Renal pelvis (tissue), 12 donors: ENCODE results near the gene NFU1. TPM values are rescaled to one million over a fixed set of nuclear protein-coding genes. Genes with fewer than 3 reads are reported as not detected.
A peak's percentile ranks its signal among the peaks of the same experiment; 100 is the strongest.

Source experiments
- DNase-seq: peaks from one replicate; pipeline ENCODE4 v3.0.0-alpha.2; 2013
- long read RNA-seq, 16 experiments: transcript quantifications; one replicate each; lab custom pipeline, GENCODE V29; 2026
- polyA plus RNA-seq, 3 donors: library from polyadenylated mRNA; unstranded; fragments of 120-200 nt; gene quantifications; one replicate each; pipeline ENCODE4 v1.2.1, GENCODE V29; 2013; ENCODE audit not compliant: insufficient read length in 3 of 3

NFU1 gene
- 10 to 100 TPM; 54.7 to 60.5 (median 58.8) TPM for polyA plus RNA-seq
- long read RNA-seq, donor 1, transcript NFU1-203 (8 exons, 1,467 nt) = major isoform, 31 of 32 reads
- long read RNA-seq, donor 1, partial matches to known transcripts = 0 of 32 reads
- long read RNA-seq, donor 1, other reads (novel, unspliced or antisense) = 0 of 32 reads
- long read RNA-seq, donor 2, transcript NFU1-203 (8 exons, 1,467 nt) = major isoform, 50 of 55 reads
- long read RNA-seq, donor 2, partial matches to known transcripts = 0 of 55 reads
- long read RNA-seq, donor 2, other reads (novel, unspliced or antisense) = 5 of 55 reads
- long read RNA-seq, donor 3, transcript NFU1-203 (8 exons, 1,467 nt) = major isoform, 30 of 30 reads
- long read RNA-seq, donor 3, partial matches to known transcripts = 0 of 30 reads
- long read RNA-seq, donor 3, other reads (novel, unspliced or antisense) = 0 of 30 reads
- long read RNA-seq, donor 4, transcript NFU1-203 (8 exons, 1,467 nt) = major isoform, 60 of 77 reads
- long read RNA-seq, donor 4, partial matches to known transcripts = 7 of 77 reads
- long read RNA-seq, donor 4, other reads (novel, unspliced or antisense) = 9 of 77 reads
- long read RNA-seq, donor 5, transcript NFU1-203 (8 exons, 1,467 nt) = major isoform, 20 of 20 reads
- long read RNA-seq, donor 5, partial matches to known transcripts = 0 of 20 reads
- long read RNA-seq, donor 5, other reads (novel, unspliced or antisense) = 0 of 20 reads
- long read RNA-seq, donor 6, transcript NFU1-203 (8 exons, 1,467 nt) = major isoform, 20 of 20 reads
- long read RNA-seq, donor 6, partial matches to known transcripts = 0 of 20 reads
- long read RNA-seq, donor 6, other reads (novel, unspliced or antisense) = 0 of 20 reads
- long read RNA-seq, donor 7, transcript NFU1-203 (8 exons, 1,467 nt) = major isoform, 24 of 38 reads
- long read RNA-seq, donor 7, partial matches to known transcripts = 6 of 38 reads
- long read RNA-seq, donor 7, other reads (novel, unspliced or antisense) = 7 of 38 reads
- long read RNA-seq, donor 8, transcript NFU1-203 (8 exons, 1,467 nt) = major isoform, 11 of 12 reads
- long read RNA-seq, donor 8, partial matches to known transcripts = 0 of 12 reads
- long read RNA-seq, donor 8, other reads (novel, unspliced or antisense) = 0 of 12 reads
- long read RNA-seq, donor 9, transcript NFU1-203 (8 exons, 1,467 nt) = major isoform, 63 of 73 reads
- long read RNA-seq, donor 9, partial matches to known transcripts = 5 of 73 reads
- long read RNA-seq, donor 9, other reads (novel, unspliced or antisense) = 0 of 73 reads
- long read RNA-seq, donor 10, transcript NFU1-203 (8 exons, 1,467 nt) = major isoform, 34 of 34 reads
- long read RNA-seq, donor 10, partial matches to known transcripts = 0 of 34 reads
- long read RNA-seq, donor 10, other reads (novel, unspliced or antisense) = 0 of 34 reads
- long read RNA-seq, donor 11, transcript NFU1-203 (8 exons, 1,467 nt) = major isoform, 17 of 17 reads
- long read RNA-seq, donor 11, partial matches to known transcripts = 0 of 17 reads
- long read RNA-seq, donor 11, other reads (novel, unspliced or antisense) = 0 of 17 reads
- long read RNA-seq, donor 12, transcript NFU1-203 (8 exons, 1,467 nt) = major isoform, 53 of 59 reads
- long read RNA-seq, donor 12, partial matches to known transcripts = 0 of 59 reads
- long read RNA-seq, donor 12, other reads (novel, unspliced or antisense) = 5 of 59 reads
- long read RNA-seq, donor 13, transcript NFU1-203 (8 exons, 1,467 nt) = major isoform, 22 of 22 reads
- long read RNA-seq, donor 13, partial matches to known transcripts = 0 of 22 reads
- long read RNA-seq, donor 13, other reads (novel, unspliced or antisense) = 0 of 22 reads
- long read RNA-seq, donor 14 = 0 reads
- long read RNA-seq, donor 15, transcript NFU1-203 (8 exons, 1,467 nt) = major isoform, 39 of 46 reads
- long read RNA-seq, donor 15, partial matches to known transcripts = 5 of 46 reads
- long read RNA-seq, donor 15, other reads (novel, unspliced or antisense) = 0 of 46 reads
- long read RNA-seq, donor 16, transcript NFU1-203 (8 exons, 1,467 nt) = major isoform, 42 of 48 reads
- long read RNA-seq, donor 16, partial matches to known transcripts = 0 of 48 reads
- long read RNA-seq, donor 16, other reads (novel, unspliced or antisense) = 5 of 48 reads

GRCh38 chr2:69436938-69437750, at the start of gene NFU1:
Gene NFU1, minus strand, starts transcription at chr2:69437435. Its CDS starts 13 bp downstream, at chr2:69437422.
- DNase-seq = peak; percentile 95

- no peak for DNase-seq
Observed at GRCh38 chr2:69483696-69484095, 46.5 kb upstream of the NFU1 start.

GRCh38 chr2:69483024-69483423, 45.8 kb upstream of the NFU1 start:
- no peak for DNase-seq

GRCh38 chr2:69482471-69482870, 45.2 kb upstream of the NFU1 start:
- DNase-seq = no peak

- DNase-seq = no peak
Observed at GRCh38 chr2:69481421-69481820, 44.2 kb upstream of the NFU1 start.

GRCh38 chr2:69477627-69478026, 40.4 kb upstream of the NFU1 start:
- DNase-seq = no peak

GRCh38 chr2:69474688-69475087, 37.5 kb upstream of the NFU1 start:
- DNase-seq = no peak

GRCh38 chr2:69471793-69472192, 34.6 kb upstream of the NFU1 start:
- DNase-seq = no peak

- DNase-seq = no peak
Observed at GRCh38 chr2:69470911-69471310, 33.7 kb upstream of the NFU1 start.

GRCh38 chr2:69469784-69470183, 32.5 kb upstream of the NFU1 start:
- DNase-seq = no peak

- no peak for DNase-seq
Observed at GRCh38 chr2:69469375-69469774, 32.1 kb upstream of the NFU1 start.

- DNase-seq = no peak
Observed at GRCh38 chr2:69466728-69467127, 29.5 kb upstream of the NFU1 start.

GRCh38 chr2:69465513-69466456, 28.6 kb upstream of the NFU1 start:
- DNase-seq = no peak

GRCh38 chr2:69464575-69464974, 27.3 kb upstream of the NFU1 start:
- no peak for DNase-seq

GRCh38 chr2:69462780-69463179, 25.5 kb upstream of the NFU1 start:
- no peak for DNase-seq

- no peak for DNase-seq
Observed at GRCh38 chr2:69461404-69461803, 24.2 kb upstream of the NFU1 start.

GRCh38 chr2:69459936-69460335, 22.7 kb upstream of the NFU1 start:
- no peak for DNase-seq

- DNase-seq = no peak
Observed at GRCh38 chr2:69456950-69457445, 19.8 kb upstream of the NFU1 start.
